ENCODE data around the gene GABRR3.

GABRR3 gene

DNA sequence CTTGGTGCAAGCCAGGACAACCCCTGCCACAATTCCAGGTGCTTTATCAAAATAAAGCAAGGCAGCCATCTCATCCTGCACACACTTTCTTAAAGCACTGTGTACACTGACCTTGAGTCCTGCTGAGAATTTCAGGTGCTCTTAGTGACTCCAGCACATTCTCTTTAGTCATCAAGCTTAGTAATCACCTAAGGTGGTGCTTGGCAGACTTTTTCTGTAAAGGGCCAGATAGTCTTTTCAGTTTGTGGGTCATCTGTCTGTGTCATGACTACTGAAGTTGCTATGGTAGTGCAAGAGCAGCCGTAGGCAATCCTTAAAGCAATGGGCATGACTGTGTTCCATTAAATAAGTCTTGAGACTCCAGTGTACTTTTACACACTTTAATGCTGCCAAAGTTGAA lies 99.3 kb downstream of the GABRR3 start:
- no peaks in the 10 kb centered on the region for H3K9me2 ChIP-seq (replicated peaks; ENCODE audit: insufficient read depth, low read length)
- H3K4me3 ChIP-seq (ENCODE audit: insufficient read depth, low read length, poor library complexity, severe bottlenecking), result no peak overlapping the region
- H3K79me2 ChIP-seq (ENCODE audit: insufficient read depth, low read length), result no peaks in the 10 kb centered on the region
- H3K9me3 ChIP-seq (ENCODE audit: insufficient read depth, low read length), result no peaks in the 10 kb centered on the region
- no peak overlapping the region for H2AFZ ChIP-seq (ENCODE audit: low read depth, low read length, severe bottlenecking)
- no peak for TF ChIP-seq EZH2phosphoT487 (conservative IDR thresholded peaks at IDR 0.05; ENCODE audit: low read length)
- TF ChIP-seq, protein P1, sequence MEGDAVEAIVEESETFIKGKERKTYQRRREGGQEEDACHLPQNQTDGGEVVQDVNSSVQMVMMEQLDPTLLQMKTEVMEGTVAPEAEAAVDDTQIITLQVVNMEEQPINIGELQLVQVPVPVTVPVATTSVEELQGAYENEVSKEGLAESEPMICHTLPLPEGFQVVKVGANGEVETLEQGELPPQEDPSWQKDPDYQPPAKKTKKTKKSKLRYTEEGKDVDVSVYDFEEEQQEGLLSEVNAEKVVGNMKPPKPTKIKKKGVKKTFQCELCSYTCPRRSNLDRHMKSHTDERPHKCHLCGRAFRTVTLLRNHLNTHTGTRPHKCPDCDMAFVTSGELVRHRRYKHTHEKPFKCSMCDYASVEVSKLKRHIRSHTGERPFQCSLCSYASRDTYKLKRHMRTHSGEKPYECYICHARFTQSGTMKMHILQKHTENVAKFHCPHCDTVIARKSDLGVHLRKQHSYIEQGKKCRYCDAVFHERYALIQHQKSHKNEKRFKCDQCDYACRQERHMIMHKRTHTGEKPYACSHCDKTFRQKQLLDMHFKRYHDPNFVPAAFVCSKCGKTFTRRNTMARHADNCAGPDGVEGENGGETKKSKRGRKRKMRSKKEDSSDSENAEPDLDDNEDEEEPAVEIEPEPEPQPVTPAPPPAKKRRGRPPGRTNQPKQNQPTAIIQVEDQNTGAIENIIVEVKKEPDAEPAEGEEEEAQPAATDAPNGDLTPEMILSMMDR (IDR thresholded peaks at IDR 0.05; ENCODE audit: insufficient read depth, low read length, poor library complexity, severe bottlenecking), result no peak
- H3K27me3 ChIP-seq (ENCODE audit: low read length), result no peaks in the 10 kb centered on the region
- H4K20me1 ChIP-seq (ENCODE audit: low read depth, low read length), result no peaks in the 10 kb centered on the region
- no peak overlapping the region for H3K27ac ChIP-seq (ENCODE audit: low read depth, low read length)
- H3F3A ChIP-seq (ENCODE audit: insufficient read depth), result no peaks in the 10 kb centered on the region
- no peak overlapping the region for H3K9ac ChIP-seq (ENCODE audit: low read length)
- no peaks in the 10 kb centered on the region for H3K36me3 ChIP-seq (ENCODE audit: low read length)
- H3K4me2 ChIP-seq (ENCODE audit: low read depth, low read length, poor library complexity, severe bottlenecking), result no peak overlapping the region
